Activated T-helper 1 cell treated with anti-CD3 and anti-CD28 coated beads, Interleukin-12 subunit alpha, Interleukin-12 subunit beta, Interleukin-2, Interleukin-4 antibody, amounts not matched to agents 30 ng/mL and 10 ng/mL and 1 ng/mL, durations not matched to agents 14 hours and 24 hours and 36 hours (primary cell): Measurements from ENCODE around the gene STXBP6. TPM values are rescaled to one million over a fixed set of nuclear protein-coding genes. Genes with fewer than 3 reads are reported as not detected.
"Not testable (repeated sequence)": the region's sequence is repeated elsewhere in the genome, so short reads cannot be mapped to it uniquely, and the experiment has no call there.

Experiments used
- DNase-seq: peaks from one replicate; pipeline ENCODE4 v3.0.0; 2021; ENCODE audit warnings: low spot score
- H3K27ac Mint-ChIP-seq: one replicate; pipeline ENCODE4 v1.8.0; 2021; ENCODE audit warnings: mild to moderate bottlenecking, mixed read lengths
- H3K27me3 Mint-ChIP-seq: one replicate; pipeline ENCODE4 v1.8.0; 2022; ENCODE audit warnings: mild to moderate bottlenecking, moderate library complexity, mixed read lengths; ENCODE audit not compliant: insufficient read depth
- H3K36me3 Mint-ChIP-seq: one replicate; pipeline ENCODE4 v1.8.0; 2021; ENCODE audit warnings: low read depth, mixed read lengths
- H3K4me1 Mint-ChIP-seq: one replicate; pipeline ENCODE4 v1.8.0; 2021; ENCODE audit warnings: low read depth, mixed read lengths
- H3K4me3 Mint-ChIP-seq: one replicate; pipeline ENCODE4 v1.8.0; 2021; ENCODE audit warnings: mild to moderate bottlenecking, moderate library complexity, mixed read lengths
- H3K9me3 Mint-ChIP-seq: one replicate; pipeline ENCODE4 v1.8.0; 2021; ENCODE audit warnings: mixed read lengths
- intact Hi-C: fragments of 100-400 bp; cut with micrococcal nuclease; formaldehyde crosslinking; loops from one replicate; pipeline ENCODE4 v1.15.1; 2024
- total RNA-seq: library from RNA; stranded (reverse); gene quantifications from 2 replicates; pipeline ENCODE4 v1.2.3, GENCODE V29; 2022

STXBP6 gene
- total RNA-seq, 1 donor from 2014 or later, result not detected

DNA sequence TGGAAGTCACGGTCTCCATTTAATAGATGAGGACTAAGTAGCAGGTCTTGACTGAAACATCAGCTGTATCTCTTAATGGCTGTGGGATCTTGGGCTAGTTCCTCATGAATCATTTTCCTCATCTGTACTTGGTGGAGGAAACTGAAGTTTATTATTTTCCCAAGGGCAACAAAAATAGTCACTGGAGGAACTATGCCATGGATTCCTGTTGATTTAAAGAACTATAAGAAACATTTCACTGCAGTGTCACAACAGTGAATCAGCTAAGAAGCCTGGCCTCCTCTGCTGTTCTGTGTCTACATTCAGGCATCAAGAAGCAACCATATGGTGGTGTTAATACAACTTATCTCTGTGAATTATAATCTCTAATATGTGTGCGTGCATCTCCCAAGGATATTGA is 200.5 kb downstream of the STXBP6 start:
- Mint-ChIP-seq H3K36me3 (no peaks in the 10 kb centered on the region), H3K27me3 (peaks cover 8% of the 10 kb centered on the region), H3K4me1 (no peaks in the 10 kb centered on the region), H3K27ac (no peak overlapping the region), H3K4me3 (no peak overlapping the region), H3K9me3 (no peaks in the 10 kb centered on the region)
- intact Hi-C loops, result no loop called here
- no peak for DNase-seq

DNA sequence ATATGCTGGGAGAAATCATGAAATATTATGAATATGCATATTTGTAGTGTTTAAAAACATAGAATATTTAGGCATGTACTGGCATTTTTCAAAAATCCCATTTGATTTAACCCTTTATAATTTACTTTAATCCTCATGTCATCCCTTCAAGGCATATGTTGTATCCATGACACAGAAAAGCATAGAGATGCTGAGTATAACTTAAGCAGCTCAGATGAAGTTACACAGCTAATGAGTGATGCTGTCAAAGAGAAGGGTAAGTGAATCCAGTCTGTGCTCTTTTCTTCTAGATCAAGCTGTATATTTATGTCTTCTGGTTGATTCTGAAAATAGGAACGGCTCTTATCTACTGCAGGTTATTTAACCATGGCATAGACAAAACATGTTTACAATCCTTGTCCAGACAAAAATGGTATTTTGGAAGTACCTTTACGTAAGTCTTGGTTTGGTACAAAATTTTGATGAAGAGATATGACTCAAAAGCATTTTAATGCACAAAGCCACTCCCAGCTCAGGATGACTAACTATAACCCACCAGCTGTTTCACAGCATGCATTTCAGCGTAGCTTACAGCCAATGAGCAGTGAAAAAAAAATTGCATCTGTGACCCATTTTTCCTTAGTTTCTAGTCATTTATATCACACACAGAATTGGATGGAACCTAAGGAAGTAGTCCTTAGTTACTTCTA is 201.7 kb downstream of the STXBP6 start:
- H3K27ac Mint-ChIP-seq, result no peak overlapping the region
- H3K36me3 Mint-ChIP-seq, result no peaks in the 10 kb centered on the region
- no peaks in the 10 kb centered on the region for H3K4me1 Mint-ChIP-seq
- no peak for DNase-seq
- H3K4me3 Mint-ChIP-seq, result no peak overlapping the region
- peaks cover 8% of the 10 kb centered on the region for H3K27me3 Mint-ChIP-seq
- intact Hi-C loops, result no loop called here
- no peaks in the 10 kb centered on the region for H3K9me3 Mint-ChIP-seq

DNA sequence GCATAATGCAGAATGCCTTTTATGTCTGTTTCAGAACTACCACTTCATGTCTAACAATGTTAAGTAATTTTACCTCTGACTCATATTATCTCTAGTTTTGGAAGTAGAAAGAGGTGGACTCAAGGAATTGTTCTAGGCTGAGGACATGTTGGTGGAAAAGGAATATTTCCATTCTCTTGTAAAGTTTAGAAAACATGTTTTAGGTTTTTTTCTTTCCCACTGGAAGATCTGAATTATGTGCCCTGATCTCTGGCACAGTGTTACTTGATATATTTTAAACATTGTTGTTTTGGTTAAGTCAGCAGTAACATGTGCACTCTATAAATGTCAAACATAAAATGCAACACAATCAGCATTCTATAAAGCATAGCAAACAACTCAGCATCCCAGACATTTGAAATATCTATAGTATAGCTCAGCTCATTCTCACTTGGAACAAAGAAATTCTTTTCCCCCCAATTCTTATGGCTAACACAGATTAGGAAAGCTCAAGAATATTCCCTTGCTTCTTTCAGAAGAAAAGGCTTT is 202.3 kb downstream of the STXBP6 start:
- Mint-ChIP-seq H3K27me3 (peaks cover 8% of the 10 kb centered on the region), H3K36me3 (no peaks in the 10 kb centered on the region), H3K9me3 (no peaks in the 10 kb centered on the region), H3K4me3 (no peak overlapping the region), H3K27ac (no peak overlapping the region), H3K4me1 (no peaks in the 10 kb centered on the region)
- intact Hi-C loops, result no loop called here
- DNase-seq, result no peak

DNA sequence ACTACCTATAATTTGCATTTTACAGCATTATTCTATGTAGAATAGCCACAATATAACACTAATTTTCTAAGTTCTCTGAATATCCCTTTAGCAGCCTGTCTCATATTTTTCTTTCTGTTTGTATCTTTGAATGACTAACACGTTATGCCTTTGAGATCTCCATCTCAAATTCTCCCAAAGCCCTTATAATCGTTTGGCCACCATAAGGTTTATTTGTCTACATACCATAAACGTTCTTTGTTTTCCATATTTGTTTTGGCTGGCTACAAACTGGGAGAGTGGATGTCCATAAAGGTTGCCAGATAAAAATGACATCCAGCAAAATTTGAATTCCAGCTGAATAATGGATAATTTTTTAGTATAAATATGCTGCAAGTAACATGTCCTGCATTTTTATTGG is 203.7 kb downstream of the STXBP6 start:
- Mint-ChIP-seq H3K4me1 (no peaks in the 10 kb centered on the region), H3K27ac (no peak overlapping the region), H3K27me3 (peaks cover 8% of the 10 kb centered on the region), H3K4me3 (no peak overlapping the region), H3K9me3 (no peaks in the 10 kb centered on the region), H3K36me3 (no peaks in the 10 kb centered on the region)
- no peak for DNase-seq
- intact Hi-C loops, result no loop called here

DNA sequence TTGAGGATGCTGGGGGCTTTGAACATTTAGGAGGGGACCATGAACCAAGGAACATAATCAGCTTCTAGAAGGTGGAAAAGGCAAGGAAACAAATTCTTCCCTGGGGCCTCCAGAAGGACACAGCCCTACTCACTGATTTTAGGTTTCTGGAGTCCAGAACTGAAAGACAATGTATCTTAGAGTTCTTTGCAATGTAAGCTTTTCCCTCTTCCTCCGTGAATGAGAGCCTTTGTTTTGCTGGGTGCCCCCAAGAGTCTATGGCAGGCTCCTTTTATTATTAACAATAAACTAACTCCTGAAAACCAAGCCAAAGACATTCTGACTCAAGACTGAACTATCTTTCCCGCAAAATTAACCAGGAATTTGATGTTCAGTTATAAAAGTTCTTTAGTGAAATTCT is 204.1 kb downstream of the STXBP6 start:
- H3K36me3 Mint-ChIP-seq, result no peaks in the 10 kb centered on the region
- H3K9me3 Mint-ChIP-seq, result no peaks in the 10 kb centered on the region
- H3K4me1 Mint-ChIP-seq, result no peaks in the 10 kb centered on the region
- H3K27me3 Mint-ChIP-seq, result peaks cover 8% of the 10 kb centered on the region
- no peak for DNase-seq
- intact Hi-C loops, result no loop called here
- no peak overlapping the region for H3K27ac Mint-ChIP-seq
- no peak overlapping the region for H3K4me3 Mint-ChIP-seq

DNA sequence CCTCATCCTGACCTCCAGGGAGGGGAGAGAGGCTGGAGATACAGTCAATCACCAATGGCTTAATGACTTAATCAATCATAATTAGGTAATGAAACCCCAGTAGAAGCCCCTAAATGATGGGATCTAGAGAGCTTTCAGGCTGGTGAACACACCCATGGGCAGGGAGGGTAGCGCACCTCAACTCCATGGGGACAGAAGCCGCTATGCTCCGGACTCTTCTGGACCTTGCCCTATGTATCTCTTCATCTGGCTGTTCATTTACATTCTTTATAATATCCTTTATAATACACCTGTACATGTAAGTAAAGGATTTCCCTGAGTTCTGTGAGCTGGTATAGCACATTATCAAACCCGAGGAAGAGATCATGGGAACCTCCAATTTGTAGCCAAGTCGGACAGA is 205.9 kb downstream of the STXBP6 start:
- H3K27me3 Mint-ChIP-seq, result peaks cover 7% of the 10 kb centered on the region
- no peaks in the 10 kb centered on the region for H3K36me3 Mint-ChIP-seq
- intact Hi-C loops, result no loop called here
- no peak overlapping the region for H3K4me3 Mint-ChIP-seq
- H3K27ac Mint-ChIP-seq, result no peak overlapping the region
- no peak for DNase-seq
- H3K9me3 Mint-ChIP-seq, result no peaks in the 10 kb centered on the region
- H3K4me1 Mint-ChIP-seq, result no peaks in the 10 kb centered on the region

DNA sequence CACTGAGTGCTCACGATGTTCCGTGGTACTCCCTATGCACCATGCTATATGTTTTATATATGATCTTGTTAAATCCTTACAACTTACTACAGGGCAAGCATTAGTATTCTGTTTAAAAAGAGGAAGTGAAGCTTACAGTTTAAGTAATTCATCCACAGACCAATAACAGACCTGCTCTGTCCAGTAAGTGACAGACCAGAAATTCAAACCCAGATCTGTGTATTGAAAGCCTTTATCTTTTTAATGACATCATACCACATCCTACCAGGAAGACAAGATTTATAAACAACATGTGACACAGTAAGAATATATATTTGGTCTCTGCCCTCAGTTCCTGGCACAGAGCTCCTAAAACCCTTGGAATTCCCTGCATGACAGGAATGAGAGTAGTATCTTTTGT is 206.5 kb downstream of the STXBP6 start:
- Mint-ChIP-seq H3K4me3 (no peak overlapping the region), H3K4me1 (no peaks in the 10 kb centered on the region), H3K27ac (no peak overlapping the region), H3K27me3 (peaks cover 6% of the 10 kb centered on the region), H3K36me3 (no peaks in the 10 kb centered on the region), H3K9me3 (no peaks in the 10 kb centered on the region)
- intact Hi-C loops, result no loop called here
- DNase-seq, result no peak

DNA sequence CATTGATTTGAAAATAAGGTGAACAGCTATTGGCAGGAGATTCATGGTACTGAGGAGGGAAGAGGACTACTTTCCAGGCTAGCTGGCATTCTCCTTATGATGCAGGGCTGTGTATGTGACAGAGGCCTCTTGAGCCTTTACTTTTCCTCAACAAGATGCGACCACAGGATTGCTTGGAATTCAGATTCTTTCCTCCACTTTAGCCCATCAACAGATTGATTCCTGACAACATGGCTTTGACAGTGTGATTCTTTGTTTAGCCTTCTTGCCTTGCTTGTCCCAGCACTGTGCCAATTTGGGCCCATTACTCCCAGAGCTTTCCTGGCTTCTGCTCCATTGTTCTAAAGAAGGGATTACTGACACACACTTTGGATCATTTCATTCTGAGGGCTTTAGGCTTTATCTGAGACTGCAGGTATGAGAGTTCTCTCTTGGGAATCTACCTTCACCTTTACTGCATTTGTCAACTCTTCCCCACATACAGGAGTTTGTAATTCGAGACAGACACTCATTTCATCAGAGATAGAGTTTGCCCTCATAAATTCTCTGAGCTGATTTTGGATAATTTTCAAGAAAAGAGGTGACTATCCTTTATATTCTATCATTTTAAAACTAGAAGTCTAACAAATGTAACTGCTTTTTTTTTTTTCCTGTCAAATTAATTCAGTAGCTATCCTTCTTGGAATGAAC is 209.6 kb downstream of the STXBP6 start:
- DNase-seq, result no peak
- H3K9me3 Mint-ChIP-seq, result no peaks in the 10 kb centered on the region
- peaks cover 4% of the 10 kb centered on the region for H3K27me3 Mint-ChIP-seq
- H3K27ac Mint-ChIP-seq, result no peak overlapping the region
- no peak overlapping the region for H3K4me3 Mint-ChIP-seq
- intact Hi-C loops, result no loop called here
- no peaks in the 10 kb centered on the region for H3K36me3 Mint-ChIP-seq
- no peaks in the 10 kb centered on the region for H3K4me1 Mint-ChIP-seq

DNA sequence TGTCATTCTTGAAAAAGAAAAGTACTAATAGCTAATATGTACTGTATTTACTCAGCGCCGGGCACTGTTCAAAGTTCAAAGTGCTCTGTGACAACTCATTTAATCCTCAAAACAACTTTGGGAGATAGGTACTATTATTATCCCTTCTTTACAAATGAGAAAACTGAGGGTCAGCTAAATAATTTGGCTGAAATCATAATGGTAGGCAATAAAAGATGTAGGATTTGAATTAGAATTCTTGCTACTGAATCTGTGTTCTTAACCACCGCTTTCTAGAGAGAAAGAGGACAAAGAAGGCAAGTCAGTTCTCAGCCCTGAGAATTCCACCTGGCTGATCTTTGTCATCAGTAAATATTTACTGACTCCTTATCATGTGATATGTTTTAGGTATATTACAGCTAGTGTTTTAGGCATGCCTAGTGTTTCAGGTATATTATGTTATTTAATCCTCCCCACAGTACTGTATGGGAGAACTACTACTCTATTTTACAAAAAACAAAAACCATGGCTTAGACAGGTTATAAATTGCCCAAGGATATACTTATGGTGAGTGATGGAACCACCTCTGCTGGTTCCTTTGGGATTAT is 210.2 kb downstream of the STXBP6 start:
- intact Hi-C loops, result no loop called here
- no peak for DNase-seq
- no peak overlapping the region for H3K4me3 Mint-ChIP-seq
- H3K36me3 Mint-ChIP-seq, result no peaks in the 10 kb centered on the region
- H3K9me3 Mint-ChIP-seq, result no peaks in the 10 kb centered on the region
- no peak overlapping the region for H3K27ac Mint-ChIP-seq
- no peaks in the 10 kb centered on the region for H3K4me1 Mint-ChIP-seq
- peaks cover 4% of the 10 kb centered on the region for H3K27me3 Mint-ChIP-seq

DNA sequence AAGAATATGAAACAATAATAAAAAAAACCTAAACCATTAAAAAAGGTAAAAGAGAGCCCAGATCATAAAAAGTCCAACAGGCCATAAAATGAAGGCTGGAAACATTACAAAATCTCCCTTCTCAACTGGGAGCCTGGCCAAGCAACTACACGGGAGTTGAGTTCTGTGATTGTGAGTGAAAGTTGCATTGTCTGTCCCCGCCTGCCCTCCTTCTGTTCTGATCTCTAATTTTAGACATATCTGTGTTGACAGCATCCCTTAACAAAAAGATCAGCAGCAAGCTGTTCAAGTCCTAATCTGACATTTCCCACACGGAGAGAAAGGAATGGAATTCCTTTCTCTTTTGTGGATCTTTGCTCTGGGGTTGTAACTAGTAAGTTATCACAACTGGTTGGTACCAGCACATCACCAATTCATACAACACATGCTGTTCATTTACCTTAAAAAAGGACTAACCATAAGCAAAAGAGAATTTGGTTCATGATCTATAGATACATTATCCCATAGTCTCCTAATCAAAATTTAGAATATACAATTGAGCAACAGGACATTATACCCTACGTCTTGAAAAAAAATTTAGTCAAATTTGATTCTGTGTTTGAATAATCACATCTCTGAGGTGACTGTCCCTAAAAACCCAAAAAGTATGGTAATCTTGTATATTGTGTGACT is 210.9 kb downstream of the STXBP6 start:
- no peaks in the 10 kb centered on the region for H3K36me3 Mint-ChIP-seq
- no peaks in the 10 kb centered on the region for H3K9me3 Mint-ChIP-seq
- intact Hi-C loops, result no loop called here
- H3K27ac Mint-ChIP-seq, result no peak overlapping the region
- no peaks in the 10 kb centered on the region for H3K4me1 Mint-ChIP-seq
- DNase-seq, result no peak
- H3K27me3 Mint-ChIP-seq, result peaks cover 4% of the 10 kb centered on the region
- H3K4me3 Mint-ChIP-seq, result no peak overlapping the region

DNA sequence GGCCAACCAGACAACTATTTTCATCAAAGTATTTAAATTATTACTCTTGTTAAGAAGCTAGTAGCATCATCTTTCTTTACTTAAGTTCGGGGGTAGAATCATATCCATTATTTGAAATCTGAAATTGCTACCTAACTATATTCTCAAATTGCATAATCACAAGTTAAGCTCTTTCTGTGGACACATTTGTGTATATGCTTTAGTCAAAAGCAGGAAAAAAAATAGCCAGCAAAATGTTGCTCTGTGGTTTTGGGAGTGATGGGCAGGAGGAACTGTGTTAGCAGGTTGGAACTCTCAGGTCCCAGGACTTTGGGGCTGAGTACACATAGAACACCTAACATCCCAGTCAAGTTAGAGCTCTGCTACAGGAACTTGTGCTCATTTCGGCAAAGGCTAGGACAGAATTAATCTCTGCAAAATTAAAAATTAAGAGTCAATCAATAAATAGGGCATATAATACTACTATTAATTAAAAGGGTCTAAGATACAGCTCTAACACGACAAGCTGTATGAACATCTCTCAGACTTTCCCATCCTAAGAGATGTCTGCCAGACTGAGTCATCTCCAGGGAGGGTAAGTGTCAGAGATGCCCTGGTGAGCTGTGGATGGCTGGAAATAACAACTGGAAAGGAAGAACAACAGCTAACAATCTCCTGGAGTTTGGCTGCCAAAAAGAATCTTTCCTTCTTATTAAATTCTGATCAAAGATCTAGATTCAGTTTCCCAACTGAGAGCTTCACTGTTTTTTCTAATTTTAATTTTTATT is 212.5 kb downstream of the STXBP6 start:
- intact Hi-C loops, result no loop called here
- H3K27ac Mint-ChIP-seq, result no peak overlapping the region
- H3K9me3 Mint-ChIP-seq, result no peaks in the 10 kb centered on the region
- H3K4me1 Mint-ChIP-seq, result no peaks in the 10 kb centered on the region
- no peak for DNase-seq
- H3K36me3 Mint-ChIP-seq, result no peaks in the 10 kb centered on the region
- H3K4me3 Mint-ChIP-seq, result no peak overlapping the region
- peaks cover 4% of the 10 kb centered on the region for H3K27me3 Mint-ChIP-seq

DNA sequence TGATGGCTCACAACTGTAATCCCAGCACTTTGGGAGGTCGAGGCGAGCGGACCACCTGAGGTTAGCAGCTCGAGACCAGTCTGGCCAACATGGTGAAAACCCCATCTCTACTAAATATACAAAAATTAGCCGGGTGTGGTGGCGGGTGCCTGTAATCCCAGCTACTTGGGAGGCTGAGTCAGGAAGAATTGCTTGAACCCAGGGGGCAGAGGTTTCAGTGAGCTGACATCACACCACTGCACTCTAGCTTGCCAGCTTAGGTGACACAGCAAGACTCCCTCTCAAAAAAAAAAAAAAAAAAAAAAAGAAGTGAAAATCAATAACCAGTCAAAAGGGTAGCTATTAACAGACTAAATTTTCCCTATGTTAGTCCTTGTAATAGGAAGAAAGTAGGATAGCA is 213.6 kb downstream of the STXBP6 start:
- H3K27ac Mint-ChIP-seq, H3K4me1 Mint-ChIP-seq, H3K9me3 Mint-ChIP-seq, H3K4me3 Mint-ChIP-seq, H3K27me3 Mint-ChIP-seq, intact Hi-C loops, DNase-seq, H3K36me3 Mint-ChIP-seq: not testable (repeated sequence)
